Measurements from ENCODE around the gene MARCO.

MARCO gene

GRCh38 chr2:119005555-119005954, 63.6 kb downstream of the MARCO start:
- Histone ChIP-seq H2AFZ (ENCODE audit: low read length) (no peak overlapping the region), H3K27ac (ENCODE audit: low read depth, low read length, poor library complexity, severe bottlenecking) (no peak overlapping the region), H3K36me3 (ENCODE audit: insufficient read depth, low read length) (no peaks in the 10 kb centered on the region), H3F3A (ENCODE audit: insufficient read depth, low read length) (no peaks in the 10 kb centered on the region), H3K9me3 (ENCODE audit: low read length) (no peaks in the 10 kb centered on the region), H4K20me1 (ENCODE audit: insufficient read depth, low read length) (no peaks in the 10 kb centered on the region), H3K4me1 (ENCODE audit: insufficient read depth, low read length, severe bottlenecking) (no peaks in the 10 kb centered on the region), H3K79me2 (ENCODE audit: insufficient read depth, low read length) (no peaks in the 10 kb centered on the region), H3K9me2 (ENCODE audit: low read depth, low read length) (no peaks in the 10 kb centered on the region), H3K4me2 (ENCODE audit: low read length) (no peak overlapping the region), H3K27me3 (ENCODE audit: insufficient read depth, low read length) (no peaks in the 10 kb centered on the region), H3K9ac (ENCODE audit: low read length) (no peak overlapping the region), H3K4me3 (ENCODE audit: low read depth, low read length, poor library complexity, severe bottlenecking) (no peak overlapping the region)
- TF ChIP-seq EZH2 (IDR thresholded peaks at IDR 0.05; ENCODE audit: borderline replicate concordance, low read length): no peak
- TF ChIP-seq, protein P1, sequence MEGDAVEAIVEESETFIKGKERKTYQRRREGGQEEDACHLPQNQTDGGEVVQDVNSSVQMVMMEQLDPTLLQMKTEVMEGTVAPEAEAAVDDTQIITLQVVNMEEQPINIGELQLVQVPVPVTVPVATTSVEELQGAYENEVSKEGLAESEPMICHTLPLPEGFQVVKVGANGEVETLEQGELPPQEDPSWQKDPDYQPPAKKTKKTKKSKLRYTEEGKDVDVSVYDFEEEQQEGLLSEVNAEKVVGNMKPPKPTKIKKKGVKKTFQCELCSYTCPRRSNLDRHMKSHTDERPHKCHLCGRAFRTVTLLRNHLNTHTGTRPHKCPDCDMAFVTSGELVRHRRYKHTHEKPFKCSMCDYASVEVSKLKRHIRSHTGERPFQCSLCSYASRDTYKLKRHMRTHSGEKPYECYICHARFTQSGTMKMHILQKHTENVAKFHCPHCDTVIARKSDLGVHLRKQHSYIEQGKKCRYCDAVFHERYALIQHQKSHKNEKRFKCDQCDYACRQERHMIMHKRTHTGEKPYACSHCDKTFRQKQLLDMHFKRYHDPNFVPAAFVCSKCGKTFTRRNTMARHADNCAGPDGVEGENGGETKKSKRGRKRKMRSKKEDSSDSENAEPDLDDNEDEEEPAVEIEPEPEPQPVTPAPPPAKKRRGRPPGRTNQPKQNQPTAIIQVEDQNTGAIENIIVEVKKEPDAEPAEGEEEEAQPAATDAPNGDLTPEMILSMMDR (IDR thresholded peaks at IDR 0.05; ENCODE audit: low read length): no peak

DNA sequence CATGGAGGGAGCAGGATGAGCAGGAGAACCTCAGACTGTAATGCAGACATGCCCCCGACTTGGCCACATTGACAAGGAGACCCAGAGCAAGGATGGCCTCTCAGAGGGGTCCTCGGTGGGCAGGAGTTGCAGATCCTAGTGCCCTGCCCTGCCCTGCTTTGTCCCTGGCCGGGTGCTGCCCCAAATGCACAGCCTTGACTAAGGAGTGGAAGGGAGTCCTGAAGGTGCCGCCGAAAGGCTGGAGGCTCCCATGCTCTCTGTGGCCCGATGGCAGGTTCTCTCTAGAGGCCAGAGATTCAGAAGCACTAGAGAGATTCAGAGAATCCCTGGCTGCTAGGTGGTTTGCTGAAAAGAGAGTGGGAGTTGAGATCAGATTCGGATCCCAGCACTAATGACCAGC, 64.4 kb downstream of the MARCO start:
- H3K4me2 ChIP-seq (ENCODE audit: low read length): no peak overlapping the region
- no peak overlapping the region for H3K27ac ChIP-seq (ENCODE audit: low read depth, low read length, poor library complexity, severe bottlenecking)
- no peaks in the 10 kb centered on the region for H3K79me2 ChIP-seq (ENCODE audit: insufficient read depth, low read length)
- no peaks in the 10 kb centered on the region for H3K4me1 ChIP-seq (ENCODE audit: insufficient read depth, low read length, severe bottlenecking)
- H3K9ac ChIP-seq (ENCODE audit: low read length): no peak overlapping the region
- H3K36me3 ChIP-seq (ENCODE audit: insufficient read depth, low read length): no peaks in the 10 kb centered on the region
- H4K20me1 ChIP-seq (ENCODE audit: insufficient read depth, low read length): no peaks in the 10 kb centered on the region
- H3K9me2 ChIP-seq (ENCODE audit: low read depth, low read length): no peaks in the 10 kb centered on the region
- H3K4me3 ChIP-seq (ENCODE audit: low read depth, low read length, poor library complexity, severe bottlenecking): no peak overlapping the region
- TF ChIP-seq, protein P1 (IDR thresholded peaks at IDR 0.05; ENCODE audit: low read length): no peak
- no peak for TF ChIP-seq EZH2 (IDR thresholded peaks at IDR 0.05; ENCODE audit: borderline replicate concordance, low read length)
- no peaks in the 10 kb centered on the region for H3F3A ChIP-seq (ENCODE audit: insufficient read depth, low read length)
- H2AFZ ChIP-seq (ENCODE audit: low read length): no peak overlapping the region
- H3K9me3 ChIP-seq (ENCODE audit: low read length): no peaks in the 10 kb centered on the region
- no peaks in the 10 kb centered on the region for H3K27me3 ChIP-seq (ENCODE audit: insufficient read depth, low read length)

- no peaks in the 10 kb centered on the region for H3K4me1 ChIP-seq (ENCODE audit: insufficient read depth, low read length, severe bottlenecking)
These were observed 66.1 kb downstream of the MARCO start for GRCh38 chr2:119008108-119008507.

More at GRCh38 chr2:119008108-119008507, 66.1 kb downstream of the MARCO start:
- H3K79me2 ChIP-seq (ENCODE audit: insufficient read depth, low read length): no peaks in the 10 kb centered on the region
- no peak overlapping the region for H3K9ac ChIP-seq (ENCODE audit: low read length)
- no peak overlapping the region for H3K4me2 ChIP-seq (ENCODE audit: low read length)
- no peaks in the 10 kb centered on the region for H3K36me3 ChIP-seq (ENCODE audit: insufficient read depth, low read length)
- H3K9me2 ChIP-seq (ENCODE audit: low read depth, low read length): no peaks in the 10 kb centered on the region
- no peaks in the 10 kb centered on the region for H3F3A ChIP-seq (ENCODE audit: insufficient read depth, low read length)
- H3K4me3 ChIP-seq (ENCODE audit: low read depth, low read length, poor library complexity, severe bottlenecking): no peak overlapping the region
- TF ChIP-seq, protein P1 (IDR thresholded peaks at IDR 0.05; ENCODE audit: low read length): no peak
- no peak for TF ChIP-seq EZH2 (IDR thresholded peaks at IDR 0.05; ENCODE audit: borderline replicate concordance, low read length)
- no peaks in the 10 kb centered on the region for H3K27me3 ChIP-seq (ENCODE audit: insufficient read depth, low read length)
- no peaks in the 10 kb centered on the region for H3K9me3 ChIP-seq (ENCODE audit: low read length)
- no peaks in the 10 kb centered on the region for H4K20me1 ChIP-seq (ENCODE audit: insufficient read depth, low read length)
- no peak overlapping the region for H2AFZ ChIP-seq (ENCODE audit: low read length)
- H3K27ac ChIP-seq (ENCODE audit: low read depth, low read length, poor library complexity, severe bottlenecking): no peak overlapping the region

Measured in OCI-LY1 (cell line).